Measurements from ENCODE around the gene ZFC3H1.
"Not testable (repeated sequence)": the region's sequence is repeated elsewhere in the genome, so short reads cannot be mapped to it uniquely, and the experiment has no call there.

The ZFC3H1 gene

GRCh38 chr12:71702590-71702989, 38.9 kb upstream of the ZFC3H1 start:
- no peak for TF ChIP-seq CTCF (IDR thresholded peaks at IDR 0.05; ENCODE audit: low read length, missing control alignments)
- DNase-seq (ENCODE audit: low read depth): no peak
- H3K4me3 ChIP-seq (replicated peaks; ENCODE audit: low read depth, low read length): no peak overlapping the region

- not testable (repeated sequence) for H3K4me3 ChIP-seq (replicated peaks; ENCODE audit: low read depth, low read length); DNase-seq (ENCODE audit: low read depth)
Measured at GRCh38 chr12:71702181-71702580, 38.5 kb upstream of the ZFC3H1 start.

- no peak for DNase-seq (ENCODE audit: low read depth)
- no peak overlapping the region for H3K4me3 ChIP-seq (replicated peaks; ENCODE audit: low read depth, low read length)
- TF ChIP-seq CTCF (IDR thresholded peaks at IDR 0.05; ENCODE audit: low read length, missing control alignments): no peak
Measured at GRCh38 chr12:71695782-71696181, 32.1 kb upstream of the ZFC3H1 start.

- no peak for DNase-seq (ENCODE audit: low read depth)
- no peak for TF ChIP-seq CTCF (IDR thresholded peaks at IDR 0.05; ENCODE audit: low read length, missing control alignments)
- H3K4me3 ChIP-seq (replicated peaks; ENCODE audit: low read depth, low read length): no peak overlapping the region
Measured at GRCh38 chr12:71694099-71694820, 30.6 kb upstream of the ZFC3H1 start.

GRCh38 chr12:71693651-71694050, 30.0 kb upstream of the ZFC3H1 start:
- not testable (repeated sequence) for H3K4me3 ChIP-seq (replicated peaks; ENCODE audit: low read depth, low read length); DNase-seq (ENCODE audit: low read depth)

- no peak overlapping the region for H3K4me3 ChIP-seq (replicated peaks; ENCODE audit: low read depth, low read length)
- DNase-seq (ENCODE audit: low read depth): no peak
- no peak for TF ChIP-seq CTCF (IDR thresholded peaks at IDR 0.05; ENCODE audit: low read length, missing control alignments)
Measured at GRCh38 chr12:71693126-71693525, 29.5 kb upstream of the ZFC3H1 start.

GRCh38 chr12:71691504-71692129, 28.0 kb upstream of the ZFC3H1 start:
- TF ChIP-seq CTCF (IDR thresholded peaks at IDR 0.05; ENCODE audit: low read length, missing control alignments): no peak
- no peak for DNase-seq (ENCODE audit: low read depth)
- H3K4me3 ChIP-seq (replicated peaks; ENCODE audit: low read depth, low read length): no peak overlapping the region

- no peak for TF ChIP-seq CTCF (IDR thresholded peaks at IDR 0.05; ENCODE audit: low read length, missing control alignments)
- no peak overlapping the region for H3K4me3 ChIP-seq (replicated peaks; ENCODE audit: low read depth, low read length)
- DNase-seq (ENCODE audit: low read depth): no peak
Measured at GRCh38 chr12:71688961-71689570, 25.4 kb upstream of the ZFC3H1 start.

- not testable (repeated sequence) for DNase-seq (ENCODE audit: low read depth)
- peak overlapping the region; percentile 82 for H3K4me3 ChIP-seq (replicated peaks; ENCODE audit: low read depth, low read length)
Measured at GRCh38 chr12:71687172-71687571, 23.5 kb upstream of the ZFC3H1 start.
